HG03159 (cell line): ENCODE results near the gene MRPS24.

ENCODE experiments used
- ATAC-seq: cut with Tn5 transposase; IDR thresholded peaks from one replicate; pipeline ENCODE4 v1.9.1; 2021; ENCODE audit warnings: mild to moderate bottlenecking, moderate library complexity; ENCODE audit not compliant: unreplicated experiment

The MRPS24 gene

DNA sequence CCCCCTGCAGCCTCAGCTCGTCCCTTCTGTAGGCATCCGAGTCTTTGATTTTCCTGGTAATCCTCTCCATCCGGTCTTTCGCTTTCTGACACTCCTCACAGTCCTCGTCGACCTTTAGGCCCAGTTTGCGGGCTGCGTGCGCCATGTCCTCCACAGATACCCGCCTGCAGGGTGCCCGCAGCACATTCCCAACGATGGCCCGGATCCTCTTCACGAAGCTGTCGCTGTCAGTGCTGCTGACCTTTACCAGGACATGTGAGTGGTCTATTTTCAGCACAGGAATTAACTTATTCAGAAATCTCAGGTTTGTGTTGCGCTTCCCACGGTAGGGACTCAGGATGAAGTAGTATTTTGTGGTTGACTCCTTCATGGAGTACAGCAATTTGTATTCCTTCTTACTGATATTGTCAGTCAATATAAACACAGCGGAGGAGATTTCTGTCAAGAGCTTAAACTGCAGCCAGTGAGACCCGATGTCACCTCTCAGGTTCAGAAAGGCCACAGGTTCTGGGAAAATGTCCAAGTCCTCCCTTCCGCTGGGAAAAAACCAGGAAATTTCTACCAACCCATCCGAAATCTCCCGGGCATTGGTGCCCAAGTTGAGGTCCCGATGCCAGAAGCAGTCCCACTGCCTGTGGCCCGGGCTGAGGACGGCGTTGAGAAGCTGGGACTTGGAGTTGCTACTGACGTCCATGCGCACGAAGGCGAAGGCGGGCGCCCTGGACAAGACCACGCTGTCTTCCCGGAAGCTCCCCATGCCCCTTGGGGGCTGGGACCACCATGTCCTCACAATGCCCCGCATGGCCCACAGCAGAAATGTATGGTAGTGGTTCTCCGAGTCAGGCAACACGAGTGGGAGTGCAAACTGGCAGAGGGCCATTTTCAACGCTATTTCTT, 8.9 kb upstream of the MRPS24 start:
- ATAC-seq, result no peak

DNA sequence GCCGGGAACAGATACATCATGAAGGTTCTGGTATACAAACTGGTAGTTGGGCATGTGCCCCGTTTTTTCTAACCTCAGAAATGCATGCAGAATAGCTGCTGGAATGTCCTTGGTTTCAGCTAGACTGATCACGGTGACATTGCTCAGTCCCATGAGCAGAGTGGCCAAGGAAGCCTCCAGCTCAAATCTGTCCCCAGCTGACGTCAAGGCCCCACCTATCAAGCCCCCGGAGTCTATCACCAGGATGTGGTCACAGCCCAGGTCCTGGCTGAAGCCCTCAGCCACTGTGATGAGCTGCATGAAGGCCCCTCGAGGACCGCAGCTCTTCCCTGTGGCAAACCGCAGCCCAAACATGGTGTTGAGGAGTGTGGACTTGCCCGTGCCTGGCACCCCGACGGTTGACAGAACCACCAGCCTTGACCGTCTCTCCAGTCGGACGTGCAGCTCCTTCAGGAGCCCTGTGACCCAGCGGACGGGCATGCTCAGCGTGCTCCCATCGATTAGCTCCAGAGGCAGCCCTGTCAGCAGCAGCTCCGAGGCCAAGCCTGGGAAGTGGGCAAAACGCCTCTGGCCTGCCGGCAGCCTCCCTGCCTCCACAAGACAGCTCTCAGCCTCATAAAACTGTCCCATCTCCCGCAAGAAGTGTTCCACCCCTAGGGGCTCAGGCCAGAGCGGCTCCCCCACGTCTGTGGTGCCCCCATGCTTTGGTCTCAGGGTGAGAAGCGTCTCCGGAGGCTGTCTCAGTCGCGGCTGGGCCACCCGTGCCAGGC, 7.8 kb upstream of the MRPS24 start:
- ATAC-seq, result no peak

DNA sequence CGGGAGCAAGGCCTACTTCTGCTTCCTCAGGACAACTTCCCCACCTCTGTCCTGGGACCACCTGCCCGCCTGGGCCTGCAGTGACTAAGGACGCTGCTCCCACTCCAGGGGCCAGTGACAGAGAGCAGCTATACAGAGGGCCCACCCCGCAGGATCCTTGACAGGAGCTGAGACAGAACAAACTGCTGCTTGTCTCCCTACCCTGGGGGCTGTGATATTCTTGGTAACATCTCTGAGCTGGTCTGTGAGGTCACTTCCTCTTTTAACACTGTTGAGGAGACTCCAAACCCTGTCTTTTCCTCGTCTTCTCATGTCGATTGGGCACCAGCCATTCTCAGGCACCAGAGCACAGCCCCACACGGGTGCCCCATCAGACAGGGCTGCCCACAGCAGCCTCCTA, 6.9 kb upstream of the MRPS24 start:
- ATAC-seq, result no peak

DNA sequence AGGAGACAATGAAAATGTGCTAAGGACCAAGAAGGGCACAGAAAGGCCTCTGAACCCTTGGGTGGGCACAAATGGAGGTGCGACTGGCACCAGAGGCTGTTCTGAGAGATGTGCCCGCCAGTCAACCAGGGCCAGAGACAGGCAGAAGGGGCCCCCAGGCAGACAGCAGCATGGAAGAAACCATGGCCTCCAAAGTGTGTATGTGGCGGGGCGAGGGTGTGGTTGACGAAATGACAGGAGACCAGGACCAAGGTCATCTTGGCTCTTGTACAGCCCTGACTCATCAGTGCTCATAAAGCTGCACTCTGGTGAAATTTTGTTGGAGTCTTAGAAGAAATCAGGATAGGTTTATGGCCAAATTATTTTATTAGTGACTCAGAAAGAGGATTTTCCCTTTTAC, 4.0 kb upstream of the MRPS24 start:
- no peak for ATAC-seq

DNA sequence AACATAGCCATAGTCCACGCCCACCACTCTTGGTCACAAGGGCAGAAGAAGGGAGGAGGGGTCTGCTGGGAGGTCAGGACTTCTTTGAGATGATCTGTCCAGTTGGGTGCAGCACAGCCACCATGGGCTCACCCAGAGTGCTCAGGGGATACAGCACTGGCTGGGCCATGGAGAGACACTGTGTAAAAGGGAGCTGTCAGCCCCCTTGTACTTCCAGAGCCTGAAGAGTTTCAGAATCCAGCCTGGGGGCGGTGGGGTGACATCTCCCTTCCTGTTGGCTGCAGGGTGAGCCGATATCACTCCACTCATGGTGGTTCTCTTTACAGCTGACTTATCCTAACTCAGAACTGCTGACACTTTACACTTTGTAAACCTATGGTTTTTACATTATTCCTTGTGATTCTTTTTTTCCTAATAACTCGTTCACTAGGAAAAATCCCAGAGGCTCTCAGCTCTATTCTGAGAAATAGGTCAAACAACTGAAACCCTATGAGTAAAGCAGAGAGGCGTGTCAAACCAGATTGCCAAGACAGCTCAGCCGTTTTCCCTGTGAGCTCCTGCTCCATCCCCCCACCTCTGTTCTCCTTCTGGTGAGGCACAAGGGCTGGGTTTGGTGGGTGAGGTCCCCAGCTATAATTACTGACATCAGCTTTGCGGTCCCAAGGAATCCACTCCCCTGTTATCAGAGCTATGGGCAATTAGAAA, 3.2 kb upstream of the MRPS24 start:
- ATAC-seq, result no peak

DNA sequence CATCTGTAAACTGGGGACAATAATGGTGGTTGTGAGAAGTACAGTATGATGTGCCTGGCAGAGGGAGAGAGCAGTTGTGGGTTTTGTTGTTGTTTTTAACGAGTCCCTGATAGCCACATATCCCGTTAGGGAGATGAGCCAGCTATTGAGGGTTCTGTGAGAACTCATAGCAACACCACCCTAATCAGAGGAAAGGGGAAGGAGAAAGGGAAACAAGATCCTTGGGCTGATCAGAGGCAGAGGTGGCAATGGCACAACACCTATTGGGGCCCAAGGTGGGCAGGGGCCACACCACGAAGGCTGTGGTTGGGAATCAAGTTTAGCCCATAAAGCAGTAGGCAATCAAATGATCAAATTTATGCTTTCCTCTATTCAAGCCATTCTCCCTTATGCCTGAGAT, 1.7 kb upstream of the MRPS24 start:
- no peak for ATAC-seq

DNA sequence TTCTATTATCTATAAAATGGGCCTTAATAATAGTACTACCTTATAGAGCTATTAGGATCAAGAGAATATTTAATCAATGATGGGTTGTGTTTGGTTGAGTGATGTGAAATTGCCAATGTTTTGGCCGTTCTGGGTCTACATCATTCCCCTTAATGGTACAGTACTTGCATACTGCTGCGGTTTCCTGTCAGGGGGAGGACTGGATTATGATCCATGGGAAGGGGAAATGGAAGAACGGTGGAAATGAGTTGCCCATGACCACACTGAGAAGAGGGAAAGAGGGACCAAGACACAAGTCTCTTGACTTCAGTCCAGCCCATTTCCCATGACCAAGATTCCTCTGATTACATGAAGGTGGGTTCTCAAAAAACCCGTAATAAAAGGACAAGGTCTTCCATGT, 999 bp upstream of the MRPS24 start:
- ATAC-seq, result no peak

DNA sequence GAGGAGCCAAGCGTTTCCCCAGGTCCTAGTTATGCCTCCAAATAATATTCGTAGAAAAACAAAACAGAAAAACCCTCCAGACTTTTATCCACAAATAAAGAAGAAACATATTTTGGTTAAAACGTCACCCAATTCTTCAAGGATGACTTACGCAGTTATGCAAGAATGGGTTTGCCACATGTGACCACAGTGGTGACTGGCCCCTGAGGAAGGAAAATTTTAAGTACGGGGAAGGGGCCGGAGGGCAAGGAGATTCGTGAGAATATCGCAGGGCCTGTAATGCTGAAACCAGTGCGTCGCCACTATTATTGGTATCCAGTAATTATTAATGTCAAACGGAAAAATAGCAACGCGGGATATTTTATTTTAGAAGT, 537 bp upstream of the MRPS24 start:
- peak; percentile 13 for ATAC-seq

DNA sequence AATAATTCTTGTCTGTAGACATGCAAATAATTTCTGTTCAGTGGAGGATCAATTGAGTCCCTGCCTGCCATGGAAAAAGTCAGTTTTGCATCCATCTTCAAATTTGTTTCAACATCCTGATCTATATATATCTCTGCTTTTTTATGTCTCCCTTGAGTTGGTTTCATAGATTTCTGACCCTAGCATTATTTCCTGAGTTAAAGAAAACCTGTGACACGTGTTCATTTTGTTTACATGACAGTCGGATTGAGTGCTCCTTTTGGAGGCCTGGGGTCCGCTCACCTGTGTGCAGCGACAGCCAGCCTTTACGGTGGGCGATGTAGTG, 674 bp downstream of the MRPS24 start:
- no peak for ATAC-seq

DNA sequence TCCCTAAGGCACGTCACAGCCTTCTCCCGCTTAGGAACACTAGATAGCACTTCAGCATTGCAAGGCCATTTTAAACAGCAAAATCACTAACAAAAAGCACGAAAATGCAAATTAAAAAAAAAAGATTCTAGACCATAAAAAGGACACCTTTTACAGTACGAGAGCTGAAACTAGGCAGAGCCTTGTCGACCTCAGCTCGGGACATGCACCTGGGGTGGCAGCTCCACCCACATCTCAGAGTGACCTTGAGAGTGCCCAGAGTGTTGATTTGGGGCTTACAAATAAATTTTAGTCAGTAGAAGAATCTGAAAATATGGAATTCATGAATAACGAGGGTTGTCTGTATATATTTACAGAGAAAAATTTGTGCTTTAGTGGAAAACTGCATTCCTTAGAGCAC, 1.1 kb downstream of the MRPS24 start:
- no peak for ATAC-seq

DNA sequence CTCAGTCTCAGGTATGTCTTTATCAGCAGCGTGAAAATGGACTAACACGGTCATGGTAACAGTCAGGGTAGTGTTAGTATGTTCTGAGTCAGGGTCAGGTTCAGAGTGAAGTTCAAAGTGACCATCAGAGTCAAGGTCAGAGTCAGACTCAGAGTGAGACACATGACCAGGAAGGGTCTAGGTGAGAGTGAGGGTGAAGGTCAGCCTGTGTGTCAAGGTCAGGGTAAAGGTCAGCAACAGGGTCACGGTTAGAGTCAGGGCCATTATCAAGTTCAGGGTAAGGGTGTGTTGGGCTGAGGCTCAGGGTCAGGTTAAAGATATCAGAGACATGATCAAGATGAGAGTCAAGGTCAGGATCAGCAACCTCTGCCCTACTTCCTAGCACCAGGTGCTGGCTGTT, 4.0 kb downstream of the MRPS24 start:
- ATAC-seq, result no peak

DNA sequence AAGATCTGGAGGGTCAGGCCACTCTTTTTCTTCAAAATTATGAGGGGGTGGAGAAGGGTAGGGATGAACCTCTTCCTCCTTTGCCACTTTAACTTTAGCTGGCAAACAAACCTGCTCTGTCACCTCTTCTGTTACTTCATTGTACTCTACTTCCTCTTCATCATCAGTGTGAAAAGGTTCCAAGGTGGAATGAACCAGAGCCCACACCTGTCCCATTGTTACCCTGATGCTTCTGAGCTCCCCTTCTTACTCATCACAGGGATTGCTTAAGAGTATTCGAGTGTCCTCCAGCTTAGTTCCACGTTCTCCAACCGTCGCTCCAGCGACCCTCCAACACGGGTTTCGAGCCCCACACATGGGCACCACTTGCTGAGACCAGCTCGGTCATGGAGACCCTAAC, 5.2 kb downstream of the MRPS24 start:
- ATAC-seq, result no peak

DNA sequence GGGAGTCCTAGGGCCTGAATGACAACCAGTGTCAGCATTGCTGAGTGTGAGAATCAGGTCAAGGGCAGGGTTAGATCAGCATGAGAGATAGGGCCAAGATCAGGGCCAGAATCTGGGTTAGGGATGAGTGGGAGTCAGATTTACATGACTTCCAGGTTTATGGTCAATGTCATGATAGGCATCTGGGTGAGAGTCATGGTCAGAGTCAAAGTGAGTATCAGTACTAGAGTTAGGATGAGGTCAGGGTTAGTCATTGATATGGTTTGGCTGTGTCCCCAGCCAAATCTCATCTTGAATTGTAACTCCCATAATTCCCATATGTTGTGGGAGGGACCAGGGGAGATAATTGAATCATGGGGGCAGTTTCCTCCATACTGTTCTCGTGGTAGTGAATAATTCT, 12.3 kb downstream of the MRPS24 start:
- no peak for ATAC-seq

DNA sequence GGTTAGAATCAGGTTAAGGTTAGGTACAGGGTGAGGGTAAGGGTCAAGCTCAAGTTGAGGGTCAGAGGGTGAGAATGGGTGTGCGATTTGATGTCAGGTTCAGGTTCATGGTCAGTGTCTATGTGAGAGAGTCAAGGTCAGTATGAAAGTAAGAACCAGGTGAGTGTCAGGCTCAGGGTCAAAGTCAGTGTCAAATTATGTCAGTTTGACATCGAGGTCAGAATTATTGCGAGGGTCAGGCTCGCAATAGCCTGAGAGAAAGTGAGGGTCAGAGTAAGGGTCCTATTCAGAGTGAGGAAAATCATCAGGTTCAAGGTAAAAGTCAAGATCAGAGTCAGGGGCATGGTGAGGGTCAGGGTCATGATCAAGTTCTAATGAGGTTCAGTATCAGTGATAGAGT, 13.0 kb downstream of the MRPS24 start:
- ATAC-seq, result no peak

DNA sequence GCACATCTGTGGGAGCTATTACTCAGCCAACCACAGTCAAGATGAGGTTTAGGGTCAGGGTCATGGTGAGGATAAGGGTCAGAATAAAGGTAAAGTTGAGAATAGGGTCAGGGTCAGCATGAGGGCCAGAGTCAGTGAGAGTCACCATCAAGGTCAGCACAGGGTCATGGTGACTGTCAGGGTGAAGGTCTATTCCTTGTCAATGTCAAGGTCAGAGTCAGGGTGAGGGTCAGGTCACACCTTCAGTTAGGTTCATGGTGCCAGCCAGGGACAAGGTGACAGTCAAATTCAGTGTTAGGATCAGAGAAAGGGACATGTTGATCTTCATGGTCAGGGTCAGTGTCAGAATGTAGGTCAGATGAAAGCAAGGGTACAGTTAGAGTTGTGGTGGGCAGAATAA, 14.1 kb downstream of the MRPS24 start:
- no peak for ATAC-seq

DNA sequence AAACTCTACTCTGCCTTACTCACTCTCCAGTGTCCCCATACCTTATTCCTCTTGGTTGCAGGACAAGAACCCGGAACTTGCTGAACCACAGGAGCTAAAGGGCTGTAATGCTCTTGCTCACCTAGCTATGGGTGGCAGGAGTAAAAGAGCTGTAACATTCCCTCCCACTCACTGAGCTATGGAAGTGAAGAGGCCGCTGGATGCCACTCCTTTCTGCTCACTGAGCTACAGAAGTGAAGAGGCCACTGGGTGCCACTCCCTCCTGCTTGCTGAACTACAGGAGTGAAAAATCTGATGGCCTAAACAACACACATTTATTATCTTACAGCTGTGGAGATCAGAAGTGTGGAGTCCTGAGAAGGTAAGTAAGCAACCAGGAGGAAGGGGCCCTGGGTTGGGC, 17.5 kb downstream of the MRPS24 start:
- no peak for ATAC-seq

DNA sequence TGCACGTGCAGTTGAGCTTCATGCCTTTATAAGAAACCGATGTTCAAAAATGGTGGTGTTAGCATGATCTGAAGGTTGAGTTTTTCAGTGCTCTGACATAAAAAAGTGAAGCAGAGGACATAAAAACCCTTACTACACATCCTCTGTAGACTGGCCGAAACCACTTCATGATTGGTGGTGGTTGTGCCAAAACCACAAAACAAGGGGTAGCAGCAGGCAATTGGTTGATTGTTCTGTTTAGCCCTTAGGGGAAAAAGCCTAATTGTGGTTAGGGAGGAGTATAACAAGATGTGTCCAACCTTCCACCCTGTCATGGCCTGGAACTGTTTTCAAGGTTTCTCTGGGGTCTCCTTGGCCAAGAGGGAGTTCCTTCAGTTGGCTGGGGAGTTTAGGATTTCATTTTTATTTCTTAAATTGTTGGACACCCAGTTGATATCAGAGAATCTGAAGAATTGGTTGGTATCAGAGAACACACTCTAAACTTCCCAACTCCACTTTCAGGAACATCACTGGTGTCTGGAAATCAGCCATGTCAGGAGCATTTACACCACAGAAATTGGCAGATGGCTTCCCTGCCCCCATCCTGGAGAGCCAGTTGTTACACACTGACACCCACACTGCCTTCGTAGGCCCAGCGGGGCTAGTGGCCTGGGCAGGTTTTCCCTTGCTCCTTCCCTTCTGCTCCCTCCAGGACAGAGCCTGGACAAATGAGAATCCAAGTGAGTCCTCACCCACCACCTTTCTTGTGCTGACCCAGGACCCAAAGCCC, 18.8 kb downstream of the MRPS24 start:
- ATAC-seq, result no peak

DNA sequence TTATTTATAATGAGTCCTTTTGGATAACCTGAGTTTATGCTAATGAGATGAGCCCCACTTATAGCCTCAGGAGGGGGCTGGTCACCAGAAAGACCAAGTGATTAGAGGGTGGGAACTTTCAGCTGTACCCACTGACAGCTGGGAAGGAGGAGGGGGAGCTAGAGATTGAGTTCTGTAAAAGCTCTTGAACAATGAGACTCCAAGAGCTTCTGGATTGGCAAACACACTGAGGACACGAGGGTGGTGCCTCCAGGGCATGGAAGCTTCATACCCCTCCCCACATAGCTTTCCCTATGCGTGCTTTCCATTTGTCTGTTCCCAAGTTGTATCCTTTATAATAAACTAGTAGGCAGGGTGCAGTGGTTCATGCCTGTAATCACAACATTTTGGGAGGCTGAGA, 20.3 kb downstream of the MRPS24 start:
- ATAC-seq, result no peak

DNA sequence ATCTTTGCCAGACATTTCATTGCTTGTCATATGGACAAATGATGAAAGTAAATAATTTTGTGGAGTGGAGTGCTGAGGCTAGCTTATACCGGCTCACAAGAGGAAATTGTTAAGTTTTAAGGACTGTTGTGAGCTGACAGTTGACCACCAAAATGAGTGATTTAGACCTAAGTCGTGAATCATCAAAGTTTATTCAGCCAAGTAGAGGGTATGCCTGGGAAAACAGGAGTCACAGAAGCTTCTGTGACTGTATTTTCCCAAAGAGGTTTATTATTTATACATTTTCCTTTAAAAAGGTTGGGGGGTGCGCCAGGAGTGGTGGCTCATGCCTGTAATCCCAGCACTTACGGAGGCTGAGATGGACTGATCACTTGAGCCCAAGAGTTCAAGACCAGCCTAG, 21.8 kb downstream of the MRPS24 start:
- ATAC-seq, result no peak

DNA sequence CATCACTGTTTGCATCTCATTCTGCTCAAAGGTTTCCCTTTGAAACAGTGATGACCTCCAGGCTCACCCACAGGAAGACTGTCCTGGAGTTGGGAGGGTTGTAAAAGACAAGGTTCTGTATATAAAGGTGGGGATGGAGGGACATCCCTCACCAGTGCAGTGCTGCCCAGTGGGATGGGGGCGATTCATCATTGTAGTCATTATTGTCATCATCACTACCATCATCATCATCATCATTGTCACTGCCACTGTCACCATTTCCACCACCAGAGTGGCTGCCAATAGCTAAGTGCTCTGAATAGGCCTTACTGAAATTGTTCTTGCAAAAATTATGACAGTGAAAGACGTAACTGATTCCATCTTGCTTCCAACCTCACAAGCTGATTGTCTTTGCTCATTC, 24.7 kb downstream of the MRPS24 start:
- ATAC-seq, result no peak

DNA sequence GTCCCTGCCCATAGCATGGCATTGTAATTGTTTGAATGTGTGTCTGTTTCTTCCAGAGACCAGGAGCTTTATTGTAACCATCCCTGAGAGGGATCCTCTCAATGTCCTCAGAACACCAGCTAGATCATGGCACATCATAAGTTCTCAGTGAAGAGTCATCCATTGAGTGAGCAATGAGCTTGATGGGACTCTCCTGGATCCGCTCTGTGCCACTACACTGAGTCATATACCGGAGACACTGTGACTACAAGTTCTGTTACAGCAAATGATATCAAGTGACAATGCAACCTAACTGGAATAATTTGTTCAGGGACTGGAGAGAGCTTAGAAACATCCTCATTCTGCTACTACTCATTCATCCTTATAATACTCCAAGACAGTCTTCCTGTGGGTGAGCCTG, 25.1 kb downstream of the MRPS24 start:
- ATAC-seq, result no peak
